ENCODE data around the gene DOCK9. TPM values are rescaled to one million over a fixed set of nuclear protein-coding genes. Genes with fewer than 3 reads are reported as not detected.

Gene DOCK9
- total RNA-seq, 4 donors from 2014 or later: 31.4 to 46.7 (median 45.6) TPM

DNA sequence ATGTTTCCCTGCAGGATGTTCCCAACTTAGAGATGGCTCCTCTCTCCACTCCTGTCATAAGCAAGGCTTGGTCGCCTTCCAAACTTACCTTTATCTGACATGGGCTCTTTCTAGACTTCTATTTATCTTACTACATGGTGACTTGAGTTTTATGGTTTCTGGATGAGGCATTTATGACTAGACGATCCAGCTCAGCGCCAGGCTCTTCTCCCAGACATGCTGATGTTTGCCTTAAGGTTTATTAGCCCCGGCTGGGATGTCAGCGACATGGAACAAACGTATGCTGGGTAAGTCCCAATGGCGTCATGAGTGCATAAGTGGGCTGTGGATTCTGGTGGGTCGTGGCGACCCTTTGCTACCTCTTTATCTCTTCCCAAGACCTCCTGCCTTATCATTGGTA, 185.5 kb downstream of the DOCK9 start:
- Histone ChIP-seq H3K4me3 (no peak overlapping the region), H3K27ac (no peak overlapping the region), H3K9me3 (no peaks in the 10 kb centered on the region), H3K27me3 (no peaks in the 10 kb centered on the region), H3K4me1 (no peaks in the 10 kb centered on the region), H3K36me3 (no peaks in the 10 kb centered on the region)
- DNase-seq (no peak), ATAC-seq (no peak)
- intact Hi-C loops (cut with DNase I; ENCODE audit: low total_unique reads) (no loop called here), in situ Hi-C loops (cut with MboI; ENCODE audit: low sequenced_read_pairs in 4 of 4) (no loop called here)
- TF ChIP-seq POLR2A (IDR thresholded peaks at IDR 0.05) (no peak), CTCF (IDR thresholded peaks at IDR 0.05 in 4 of 5, conservative IDR thresholded peaks at IDR 0.05 in 1 of 5) (no peak)

GRCh38 chr13:98791611-98792010, 186.3 kb downstream of the DOCK9 start:
- ATAC-seq (no peak), DNase-seq (no peak)
- intact Hi-C loops (cut with DNase I; ENCODE audit: low total_unique reads) (no loop called here), in situ Hi-C loops (cut with MboI; ENCODE audit: low sequenced_read_pairs in 4 of 4) (no loop called here)
- no peaks in the 10 kb centered on the region for H3K4me1 ChIP-seq
- H3K9me3 ChIP-seq: no peaks in the 10 kb centered on the region
- H3K27me3 ChIP-seq: no peaks in the 10 kb centered on the region
- no peaks in the 10 kb centered on the region for H3K36me3 ChIP-seq
- H3K27ac ChIP-seq: no peak overlapping the region
- no peak overlapping the region for H3K4me3 ChIP-seq
- TF ChIP-seq CTCF (IDR thresholded peaks at IDR 0.05 in 4 of 5, conservative IDR thresholded peaks at IDR 0.05 in 1 of 5) (no peak), POLR2A (IDR thresholded peaks at IDR 0.05) (no peak)

DNA sequence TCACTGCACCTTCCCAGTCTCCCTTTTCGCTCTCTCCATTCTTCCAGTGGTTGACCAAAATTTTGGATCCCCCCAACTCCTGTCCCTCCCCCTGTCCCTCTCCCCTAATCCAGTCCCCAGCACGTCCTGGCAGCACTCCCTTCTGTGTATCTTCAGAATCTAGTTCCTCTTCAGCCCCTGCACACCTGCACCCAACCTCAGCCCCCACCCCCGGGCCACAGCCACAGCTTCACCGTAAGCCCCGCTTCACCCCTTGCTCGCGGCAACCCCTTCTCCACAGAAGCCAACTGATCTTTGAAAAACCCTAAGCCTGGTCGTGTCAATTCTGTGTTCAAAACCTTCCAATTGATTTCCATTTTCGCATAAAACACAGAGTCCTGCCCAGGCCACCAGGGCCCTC, 189.9 kb downstream of the DOCK9 start:
- Histone ChIP-seq H3K4me3 (no peak overlapping the region), H3K4me1 (no peaks in the 10 kb centered on the region), H3K27me3 (no peaks in the 10 kb centered on the region), H3K9me3 (no peaks in the 10 kb centered on the region), H3K36me3 (no peaks in the 10 kb centered on the region), H3K27ac (no peak overlapping the region)
- DNase-seq: no peak
- TF ChIP-seq CTCF (IDR thresholded peaks at IDR 0.05 in 4 of 5, conservative IDR thresholded peaks at IDR 0.05 in 1 of 5) (no peak), POLR2A (IDR thresholded peaks at IDR 0.05) (no peak)
- no peak for ATAC-seq
- in situ Hi-C loops (cut with MboI; ENCODE audit: low sequenced_read_pairs in 4 of 4): no loop called here
- intact Hi-C loops (cut with DNase I; ENCODE audit: low total_unique reads): no loop called here

GRCh38 chr13:98787173-98787572, 190.7 kb downstream of the DOCK9 start:
- TF ChIP-seq CTCF (IDR thresholded peaks at IDR 0.05 in 4 of 5, conservative IDR thresholded peaks at IDR 0.05 in 1 of 5): no peak
- no peak for TF ChIP-seq POLR2A (IDR thresholded peaks at IDR 0.05)
- Histone ChIP-seq H3K4me3 (no peak overlapping the region), H3K36me3 (no peaks in the 10 kb centered on the region), H3K9me3 (no peaks in the 10 kb centered on the region), H3K27me3 (no peaks in the 10 kb centered on the region), H3K4me1 (no peaks in the 10 kb centered on the region), H3K27ac (no peak overlapping the region)
- intact Hi-C loops (cut with DNase I; ENCODE audit: low total_unique reads): no loop called here
- DNase-seq (no peak), ATAC-seq (no peak)
- in situ Hi-C loops (cut with MboI; ENCODE audit: low sequenced_read_pairs in 4 of 4): no loop called here

- H3K27ac ChIP-seq: no peak overlapping the region
- no peaks in the 10 kb centered on the region for H3K27me3 ChIP-seq
- H3K4me3 ChIP-seq: no peak overlapping the region
- DNase-seq (no peak), ATAC-seq (no peak)
- intact Hi-C loops (cut with DNase I; ENCODE audit: low total_unique reads): no loop called here
- H3K36me3 ChIP-seq: no peaks in the 10 kb centered on the region
- in situ Hi-C loops (cut with MboI; ENCODE audit: low sequenced_read_pairs in 4 of 4): no loop called here
- no peaks in the 10 kb centered on the region for H3K4me1 ChIP-seq
- H3K9me3 ChIP-seq: no peaks in the 10 kb centered on the region
- TF ChIP-seq CTCF (IDR thresholded peaks at IDR 0.05 in 4 of 5, conservative IDR thresholded peaks at IDR 0.05 in 1 of 5): no peak
Observed at GRCh38 chr13:98786023-98786422, 191.8 kb downstream of the DOCK9 start.

Measured in gastrocnemius medialis (tissue), 4 donors.